H1 (cell line): ENCODE results near the gene CROCC2. TPM values are rescaled to one million over a fixed set of nuclear protein-coding genes. Genes with fewer than 3 reads are reported as not detected.

Experiments
- CTCF ChIA-PET: fragments of 300-600 bp; sonication (Branson Sonifier 250); formaldehyde crosslinking; loops from one replicate; lab custom pipeline; 2021; ENCODE audit not compliant: partially characterized antibody; lab: Charles Lee
- POLR2A ChIA-PET: fragments of 300-600 bp; sonication (Branson Sonifier 250); formaldehyde crosslinking; loops from one replicate; lab custom pipeline; 2021; ENCODE audit warnings: inconsistent platforms; ENCODE audit not compliant: partially characterized antibody; lab: Charles Lee
- DNase-seq, 2 experiments: peaks; one replicate each; pipeline versions ENCODE4 v3.0.0 to v3.0.0-alpha.2; 2010 to 2022; ENCODE audit warnings: low spot score in 2 of 2, low read depth in 1 of 2, mixed read lengths in 1 of 2
- FAIRE-seq: peaks from 2 replicates; lab custom pipeline; 2011; peaks lifted over from hg19 to GRCh38; lab: Jason Lieb, UNC
- H2AFZ ChIP-seq: 2 replicates; pipeline ENCODE4 v1.8.1; 2012; ENCODE audit warnings: low read length, inconsistent platforms
- H2AK5ac ChIP-seq: 2 replicates; pipeline ENCODE4 v1.6.1; 2013; ENCODE audit warnings: low read depth, low read length
- H2BK120ac ChIP-seq: replicated peaks from 2 replicates; pipeline ENCODE3; 2013; ENCODE audit warnings: low read depth, low read length, inconsistent platforms
- H2BK12ac ChIP-seq: 2 replicates; pipeline ENCODE4 v1.6.1; 2013; ENCODE audit warnings: low read depth, low read length
- H2BK15ac ChIP-seq: 2 replicates; pipeline ENCODE4 v1.6.1; 2013; ENCODE audit warnings: low read length
- H2BK20ac ChIP-seq: 2 replicates; pipeline ENCODE4 v1.6.1; 2013; ENCODE audit warnings: low read length
- H2BK5ac ChIP-seq: 2 replicates; pipeline ENCODE4 v1.6.1; 2013; ENCODE audit warnings: low read depth, low read length
- H3K14ac ChIP-seq: 2 replicates; pipeline ENCODE4 v1.6.1; 2013; ENCODE audit warnings: inconsistent platforms; ENCODE audit not compliant: insufficient read length
- H3K18ac ChIP-seq: 2 replicates; pipeline ENCODE4 v1.6.1; 2013; ENCODE audit warnings: low read length; ENCODE audit errors: extremely low read depth
- H3K23ac ChIP-seq: 2 replicates; pipeline ENCODE4 v1.6.1; 2013; ENCODE audit warnings: inconsistent platforms; ENCODE audit not compliant: insufficient read length
- H3K23me2 ChIP-seq: 2 replicates; pipeline ENCODE4 v1.6.1; 2013; ENCODE audit warnings: low read depth, low read length
- H3K27ac ChIP-seq: 2 replicates; pipeline ENCODE4 v1.6.1; 2011; ENCODE audit warnings: low read depth, low read length, inconsistent platforms
- H3K27me3 ChIP-seq, 4 experiments: replicated peaks in 1 of 4; 1 replicate in 1 of 4; 2 replicates in 3 of 4; pipeline versions ENCODE4 v1.6.1 to v1.8.1; 2011 to 2013; ENCODE audit warnings: low read length in 3 of 4, mild to moderate bottlenecking in 3 of 4, inconsistent platforms in 2 of 4, mixed read lengths in 2 of 4, moderate library complexity in 1 of 4; ENCODE audit not compliant: control insufficient read depth in 3 of 4, insufficient read depth in 3 of 4; ENCODE audit errors: extremely low read depth in 1 of 4
- H3K36me3 ChIP-seq, 4 experiments: 2 replicates each; pipeline versions ENCODE4 v1.6.1 to v1.8.1; 2011 to 2013; ENCODE audit warnings: mild to moderate bottlenecking in 4 of 4, low read length in 3 of 4, moderate library complexity in 2 of 4, control low read depth in 1 of 4, inconsistent platforms in 1 of 4; ENCODE audit not compliant: insufficient read depth in 4 of 4, control insufficient read depth in 2 of 4
- H3K4ac ChIP-seq: replicated peaks from 2 replicates; pipeline ENCODE3; 2013; ENCODE audit warnings: low read length, low read depth, mixed read lengths, inconsistent platforms; ENCODE audit not compliant: insufficient read length
- H3K4me1 ChIP-seq, 4 experiments: replicated peaks in 1 of 4; 1 replicate in 1 of 4; 2 replicates in 3 of 4; pipeline versions ENCODE4 v1.6.1 to v1.8.1; 2011 to 2013; ENCODE audit warnings: low read length in 3 of 4, inconsistent platforms in 2 of 4, mixed read lengths in 1 of 4; ENCODE audit not compliant: insufficient read depth in 4 of 4, control insufficient read depth in 3 of 4
- H3K4me2 ChIP-seq, 2 experiments: 2 replicates each; pipeline versions ENCODE4 v1.6.1 to v1.8.1; 2011 to 2013; ENCODE audit warnings: low read depth in 2 of 2, low read length in 2 of 2, control low read depth in 1 of 2, inconsistent platforms in 1 of 2, mild to moderate bottlenecking in 1 of 2; ENCODE audit not compliant: insufficient read depth in 1 of 2
- H3K4me3 ChIP-seq, 4 experiments: fragments of 200-600, 300-600 bp in 1 of 4; sonication (generic), shearing (Covaris generic), sonication (Bioruptor Twin) in 1 of 4; 2 replicates each; pipeline versions ENCODE4 v1.5.1 to v1.8.1; 2011 to 2016; ENCODE audit warnings: low read length in 4 of 4, low read depth in 3 of 4, control low read depth in 2 of 4, inconsistent platforms in 2 of 4, mild to moderate bottlenecking in 2 of 4, mixed read lengths in 1 of 4, moderate library complexity in 1 of 4; ENCODE audit not compliant: insufficient read depth in 2 of 4; ENCODE audit errors: extremely low read depth in 1 of 4
- H3K56ac ChIP-seq: replicated peaks from 2 replicates; pipeline ENCODE3; 2013; ENCODE audit warnings: low read depth, mild to moderate bottlenecking, mixed read lengths, low read length, inconsistent platforms; ENCODE audit not compliant: insufficient read length
- H3K79me1 ChIP-seq: 2 replicates; pipeline ENCODE4 v1.6.1; 2013; ENCODE audit warnings: low read depth, low read length, control low read depth
- H3K79me2 ChIP-seq, 2 experiments: 2 replicates each; pipeline versions ENCODE4 v1.6.1 to v1.8.1; 2012 to 2013; ENCODE audit warnings: low read length in 2 of 2, mild to moderate bottlenecking in 2 of 2, inconsistent platforms in 1 of 2; ENCODE audit not compliant: insufficient read depth in 2 of 2, control insufficient read depth in 1 of 2
- H3K9ac ChIP-seq, 4 experiments: replicated peaks in 1 of 4; 1 replicate in 1 of 4; 2 replicates in 3 of 4; pipeline versions ENCODE4 v1.6.1 to v1.8.1; 2011 to 2013; ENCODE audit warnings: low read depth in 3 of 4, low read length in 3 of 4, control low read depth in 2 of 4, mild to moderate bottlenecking in 2 of 4, moderate library complexity in 2 of 4, inconsistent platforms in 1 of 4; ENCODE audit errors: extremely low read depth in 1 of 4
- H3K9me3 ChIP-seq, 2 experiments: 2 replicates each; pipeline versions ENCODE4 v1.6.1 to v1.8.1; 2012 to 2013; ENCODE audit warnings: mild to moderate bottlenecking in 2 of 2, moderate library complexity in 2 of 2, control low read depth in 1 of 2, inconsistent platforms in 1 of 2, low read depth in 1 of 2, low read length in 1 of 2, mixed read lengths in 1 of 2; ENCODE audit not compliant: insufficient read depth in 2 of 2
- H4K20me1 ChIP-seq, 2 experiments: replicated peaks in 1 of 2; 2 replicates each; pipeline versions ENCODE3 to v1.8.1; 2011 to 2013; ENCODE audit warnings: inconsistent platforms in 2 of 2, low read length in 2 of 2, mild to moderate bottlenecking in 1 of 2; ENCODE audit not compliant: insufficient read depth in 2 of 2, control insufficient read depth in 1 of 2
- H4K5ac ChIP-seq: 2 replicates; pipeline ENCODE4 v1.6.1; 2013; ENCODE audit warnings: low read length, low read depth, mixed read lengths, inconsistent platforms; ENCODE audit not compliant: insufficient read length
- H4K8ac ChIP-seq: 2 replicates; pipeline ENCODE4 v1.8.0; 2013; ENCODE audit warnings: mild to moderate bottlenecking, moderate library complexity, low read length, inconsistent platforms; ENCODE audit not compliant: insufficient read depth; ENCODE audit errors: extremely low read depth
- H4K91ac ChIP-seq: replicated peaks from 2 replicates; pipeline ENCODE3; 2013; ENCODE audit warnings: low read length, mixed read lengths, inconsistent platforms; ENCODE audit not compliant: insufficient read length
- CBX5 ChIP-seq: fragments of 300-800, 300-1000 bp; sonication (generic); IDR thresholded peaks from 2 replicates; pipeline ENCODE4 v1.7.1; 2016; ENCODE audit warnings: antibody characterized with exemption, low read length, low read depth
- EGR1 ChIP-seq: IDR thresholded peaks from 2 replicates; pipeline ENCODE4 v1.6.1; 2011; ENCODE audit warnings: low read depth, low read length, borderline replicate concordance
- JUND ChIP-seq: IDR thresholded peaks from 2 replicates; pipeline ENCODE4 v1.6.1; 2011; ENCODE audit warnings: mild to moderate bottlenecking, improper control_type of control experiment, low read length
- MAFK ChIP-seq: IDR thresholded peaks from 2 replicates; pipeline ENCODE4 v1.6.1; 2012; ENCODE audit warnings: low read depth, mild to moderate bottlenecking, improper control_type of control experiment, low read length
- PHF8 ChIP-seq: fragments of 200-600 bp; sonication (generic); conservative IDR thresholded peaks from 2 replicates; pipeline ENCODE4 v1.7.1; 2012; ENCODE audit warnings: low read depth, mild to moderate bottlenecking, inconsistent platforms, low read length, moderate library complexity
- RAD21 ChIP-seq, 2 experiments: IDR thresholded peaks in 1 of 2; conservative IDR thresholded peaks in 1 of 2; 2 replicates each; pipeline ENCODE4 v1.6.1; 2011; ENCODE audit warnings: low read depth in 2 of 2, low read length in 2 of 2, improper control_type of control experiment in 1 of 2, inconsistent platforms in 1 of 2, mild to moderate bottlenecking in 1 of 2, moderate library complexity in 1 of 2
- RFX5 ChIP-seq: IDR thresholded peaks from 2 replicates; pipeline ENCODE4 v1.6.1; 2011; ENCODE audit warnings: low read depth, low read length, improper control_type of control experiment, borderline replicate concordance
- SAP30 ChIP-seq: fragments of 300-600 bp; sonication (generic); IDR thresholded peaks from 2 replicates; pipeline ENCODE4 v1.7.1; 2012; ENCODE audit warnings: low read length, moderate library complexity, mild to moderate bottlenecking, inconsistent platforms; ENCODE audit not compliant: insufficient read depth, insufficient replicate concordance
- SP2 ChIP-seq: IDR thresholded peaks from 2 replicates; pipeline ENCODE4 v1.6.1; 2012; ENCODE audit warnings: mild to moderate bottlenecking, low read length, inconsistent platforms
- SUZ12 ChIP-seq: fragments of 200-600 bp; sonication (generic); IDR thresholded peaks from 2 replicates; pipeline ENCODE4 v1.6.1; 2012; ENCODE audit warnings: mild to moderate bottlenecking, inconsistent platforms, low read length, moderate library complexity, mixed read lengths
- TCF12 ChIP-seq: IDR thresholded peaks from 2 replicates; pipeline ENCODE4 v1.6.1; 2011; ENCODE audit warnings: low read depth, mild to moderate bottlenecking, low read length
- TEAD4 ChIP-seq: IDR thresholded peaks from 2 replicates; pipeline ENCODE4 v1.6.1; 2012; ENCODE audit warnings: low read depth, low read length, inconsistent platforms, mixed read lengths
- WGBS, 2 experiments: shearing (Covaris generic) in 1 of 2; methylation state at CpG; one replicate each; pipeline versions ENCODE4 v1.1.6 to v1.1.7; 2013 to 2015; ENCODE audit warnings: low lambda C conversion rate in 2 of 2, mixed read lengths in 2 of 2, inconsistent platforms in 1 of 2, low coverage in 1 of 2, missing lambda C conversion rate in 1 of 2; ENCODE audit not compliant: insufficient replicate concordance in 2 of 2, insufficient coverage in 1 of 2, insufficient read length in 1 of 2; ENCODE audit errors: extremely low coverage in 1 of 2, missing lambda C conversion rate in 1 of 2; 5-methylcytosine and 5-hydroxymethylcytosine counted together
- polyA plus RNA-seq, 7 experiments: library from polyadenylated mRNA; depleted of rRNA in 3 of 7; stranded (reverse) in 5 of 7; unstranded in 2 of 7; fragments of >200 nt in 5 of 7; fragments of 200-250 nt in 2 of 7; gene quantifications; 1 replicate in 5 of 7; 2 replicates in 1 of 7; 4 replicates in 1 of 7; pipeline versions ENCODE4 v1.2.1 to v1.2.3, GENCODE V29; 2011 to 2013; ENCODE audit warnings: missing spikeins in 2 of 7, mixed read lengths in 2 of 7
- total RNA-seq: library from RNA; stranded (reverse); fragmentation: NEBNext Ultra II Directional; extraction: Animal tissue kit (Norgen Biotek cat#: 25700); gene quantifications from 2 replicates; pipeline ENCODE4 v1.2.1, GENCODE V29; 2021

The CROCC2 gene
- total and polyA plus RNA-seq, 2 of the 8 experiments (the other 6 are each of a cell fraction or from before 2014, with no cell fraction given) = not detected

DNA sequence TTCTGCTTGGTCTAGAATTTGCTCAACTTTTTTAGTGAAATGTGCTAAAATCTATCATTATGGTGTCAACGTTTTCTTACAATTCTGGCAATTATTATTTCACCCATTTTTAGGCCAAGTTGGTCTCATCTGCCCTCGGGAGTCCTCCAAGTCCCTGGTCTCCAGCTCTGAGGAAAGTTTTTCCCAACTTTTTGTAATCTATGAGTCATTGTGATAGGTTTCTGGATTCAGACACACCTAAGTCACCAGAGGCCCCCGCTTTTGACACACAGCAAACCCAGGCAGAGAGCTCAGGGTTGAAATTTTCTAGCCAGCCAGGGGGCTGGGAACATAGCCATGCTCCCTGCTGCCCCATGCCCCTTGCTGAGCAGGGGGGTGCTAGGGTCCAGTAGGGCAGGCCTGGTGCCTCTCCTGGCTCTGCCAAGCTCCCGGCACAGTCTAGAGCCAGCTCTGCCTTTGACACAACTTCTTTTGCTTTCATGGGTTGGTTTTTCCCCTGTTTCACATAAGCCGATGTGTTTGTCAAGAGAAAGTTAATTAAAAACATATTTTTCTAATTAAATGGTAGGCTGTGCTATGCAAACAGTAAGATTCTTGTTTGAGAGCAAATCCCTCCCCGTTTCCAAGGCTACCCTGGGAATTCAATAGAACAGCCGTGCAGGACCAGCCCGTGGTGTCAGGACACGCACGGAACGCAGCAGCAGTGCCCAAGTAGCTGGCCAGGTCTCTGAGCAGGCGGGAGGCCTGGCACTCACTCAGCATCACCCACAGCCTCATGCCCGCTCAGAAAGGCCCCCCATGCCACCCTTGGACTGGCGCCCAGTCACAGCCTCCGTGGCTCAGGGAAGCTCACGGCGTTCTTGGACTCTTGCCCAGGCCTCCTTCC lies 66.7 kb downstream of the CROCC2 start:
- Histone ChIP-seq H4K8ac (no peak overlapping the region), H2AFZ (no peak overlapping the region), H3K36me3 (no peaks in the 10 kb centered on the region), H3K56ac (no peak overlapping the region), H3K4me3 (no peak overlapping the region), H2BK15ac (no peak overlapping the region), H2BK5ac (no peak overlapping the region), H2AK5ac (no peak overlapping the region), H4K5ac (no peak overlapping the region), H3K9ac (no peak overlapping the region), H2BK20ac (no peak overlapping the region), H3K79me2 (no peaks in the 10 kb centered on the region), H3K4me1 (no peaks in the 10 kb centered on the region), H3K14ac (no peak overlapping the region), H2BK120ac (no peak overlapping the region), H3K27ac (no peak overlapping the region), H3K4ac (no peak overlapping the region), H3K23ac (no peak overlapping the region), H3K4me2 (no peak overlapping the region), H3K9me3 (no peaks in the 10 kb centered on the region), H3K27me3 (no peaks in the 10 kb centered on the region), H3K18ac (no peak overlapping the region), H2BK12ac (no peak overlapping the region), H4K20me1 (no peaks in the 10 kb centered on the region), H3K23me2 (no peaks in the 10 kb centered on the region), H4K91ac (no peak overlapping the region), H3K79me1 (no peaks in the 10 kb centered on the region)
- ChIA-PET POLR2A (interaction anchor here (2.0 kb wide), 1 partner anchor 9 kb away, joined by 4 read pairs; no protein-coding TSS in a partner anchor), CTCF (interaction anchor here (1.3 to 3.5 kb wide), 3 partner anchors 9 to 59 kb away, joined by 5 to 15 read pairs (median 6); no protein-coding TSS in a partner anchor)
- 78% methylated on average over 15 of the region's 17 CpGs; no CpG with 5 or more reads in 1 of the 2 experiments for WGBS, 2 experiments
- no peak for FAIRE-seq
- DNase-seq = no peak
- TF ChIP-seq EGR1 = no peak
- TF ChIP-seq CBX5 = no peak
- no peak for TF ChIP-seq SP2
- no peak for TF ChIP-seq TEAD4
- TF ChIP-seq JUND = no peak
- TF ChIP-seq RFX5 = no peak
- TF ChIP-seq PHF8 = no peak
- no peak for TF ChIP-seq TCF12
- TF ChIP-seq SUZ12 = no peak
- no peak for TF ChIP-seq RAD21 (IDR thresholded peaks at IDR 0.05 in 1 of 2, conservative IDR thresholded peaks at IDR 0.05 in 1 of 2; ENCODE audit: low read depth in 2 of 2, low read length in 2 of 2)
- no peak for TF ChIP-seq MAFK
- no peak for TF ChIP-seq SAP30
